ENCODE data around the gene SELP. TPM values are rescaled to one million over a fixed set of nuclear protein-coding genes. Genes with fewer than 3 reads are reported as not detected.
A peak's percentile ranks its signal among the peaks of the same experiment; 100 is the strongest.

Gene SELP
- total RNA-seq, 1 experiment from 2014 or later = not detected

- Histone ChIP-seq H2BK20ac (ENCODE audit: low read depth, low read length, poor library complexity, severe bottlenecking) (no peak overlapping the region), H2BK5ac (ENCODE audit: insufficient read length, low read length) (no peak overlapping the region), H3K56ac (ENCODE audit: insufficient read length, low read depth, low read length) (no peak overlapping the region), H3K18ac (ENCODE audit: insufficient read length, low read depth, low read length) (no peak overlapping the region), H3K14ac (ENCODE audit: insufficient read depth, low read length) (no peak overlapping the region), H2BK120ac (ENCODE audit: low read depth, low read length, poor library complexity, severe bottlenecking) (no peak overlapping the region), H3T11ph (ENCODE audit: low read length) (no peak overlapping the region), H3K9me3 (ENCODE audit: control insufficient read depth, low read depth, low read length) (no peaks in the 10 kb centered on the region), H3K23ac (ENCODE audit: insufficient read length, low read depth, low read length) (no peak overlapping the region), H3K27ac (ENCODE audit: insufficient read length, low read depth, low read length) (no peak overlapping the region), H2AFZ (ENCODE audit: low read length) (no peak overlapping the region), H2AK5ac (ENCODE audit: insufficient read length, low read length) (no peak overlapping the region), H2BK12ac (ENCODE audit: insufficient read length, low read depth, low read length) (no peak overlapping the region), H4K5ac (ENCODE audit: insufficient read length, low read depth, low read length) (no peak overlapping the region), H4K8ac (replicated peaks; ENCODE audit: insufficient read length, low read depth, low read length) (no peak overlapping the region), H3K4me2 (ENCODE audit: insufficient read depth, insufficient read length, low read length) (no peak overlapping the region), H4K91ac (ENCODE audit: insufficient read length, low read depth, low read length) (no peak overlapping the region), H3K4me1 (ENCODE audit: insufficient read depth, low read length) (no peaks in the 10 kb centered on the region), H3K27me3 (ENCODE audit: insufficient read depth, low read length) (no peaks in the 10 kb centered on the region; the same call in 1 of the 2 replicates), H3K9ac (ENCODE audit: extremely low read depth, insufficient read length, low read length) (no peak overlapping the region), H3K79me2 (ENCODE audit: insufficient read depth, low read length) (no peaks in the 10 kb centered on the region), H3K4ac (ENCODE audit: low read depth, low read length) (no peak overlapping the region), H3K23me2 (ENCODE audit: insufficient read length, low read depth, low read length, poor library complexity, severe bottlenecking) (no peaks in the 10 kb centered on the region), H3K79me1 (ENCODE audit: insufficient read depth, low read depth, low read length, poor library complexity, severe bottlenecking) (no peaks in the 10 kb centered on the region), H2BK15ac (ENCODE audit: low read depth, low read length) (no peak overlapping the region), H4K20me1 (ENCODE audit: control insufficient read depth, insufficient read depth, insufficient read length) (no peaks in the 10 kb centered on the region)
- Mint-ChIP-seq H3K4me1 (no peaks in the 10 kb centered on the region), H3K36me3 (ENCODE audit: insufficient read depth in 1 of 3, low read depth in 3 of 3) (no peaks in the 10 kb centered on the region), H3K27ac (no peak overlapping the region), H3K4me3 (no peak overlapping the region), H3K9me3 (no peaks in the 10 kb centered on the region), H3K27me3 (ENCODE audit: low read depth) (peaks cover 9% of the 10 kb centered on the region)
- TF ChIP-seq CTCF (conservative IDR thresholded peaks at IDR 0.05) = no peak
- no CpG with 5 or more reads among the region's 3 CpGs for WGBS (ENCODE audit: extremely low coverage, insufficient read length, low lambda C conversion rate)
- peak; percentile 74 for DNase-seq
Observed at GRCh38 chr1:169595764-169596711, 33.9 kb downstream of the SELP start.

Measured in H9 (cell line).